Neural cell (in vitro differentiated cells): ENCODE data around the gene MUC5B. TPM values are rescaled to one million over a fixed set of nuclear protein-coding genes. Genes with fewer than 3 reads are reported as not detected.

Source experiments
- H2AFZ ChIP-seq: fragments of 200-600, 300-800 bp; sonication (generic), shearing (Covaris generic); 2 replicates; pipeline ENCODE4 v1.6.0; 2014; ENCODE audit warnings: low read depth, mild to moderate bottlenecking, antibody characterized with exemption, low read length, moderate library complexity
- H3F3A ChIP-seq: fragments of 200-600 bp; shearing (Covaris generic); 2 replicates; pipeline ENCODE4 v1.6.1; 2016; ENCODE audit warnings: mild to moderate bottlenecking, moderate library complexity, mixed read lengths, antibody characterized with exemption, low read length; ENCODE audit not compliant: insufficient read depth, poor library complexity, severe bottlenecking
- H3K27ac ChIP-seq: fragments of 200-600, 300-800 bp; sonication (generic), shearing (Covaris generic); 2 replicates; pipeline ENCODE4 v1.5.1; 2014; ENCODE audit warnings: mild to moderate bottlenecking, low read length, moderate library complexity
- H3K27me3 ChIP-seq: fragments of 300-800, 200-600 bp; sonication (generic), shearing (Covaris generic); 2 replicates; pipeline ENCODE4 v1.6.0; 2014; ENCODE audit warnings: mild to moderate bottlenecking, low read depth, low read length, moderate library complexity; ENCODE audit not compliant: insufficient read depth
- H3K36me3 ChIP-seq: fragments of 300-800, 200-600 bp; sonication (generic), shearing (Covaris generic); 2 replicates; pipeline ENCODE4 v1.5.1; 2014; ENCODE audit warnings: mild to moderate bottlenecking, antibody characterized with exemption, low read length, moderate library complexity; ENCODE audit not compliant: insufficient read depth
- H3K4me2 ChIP-seq: fragments of 300-800, 200-600 bp; sonication (generic), shearing (Covaris generic); 2 replicates; pipeline ENCODE4 v1.6.0; 2014; ENCODE audit warnings: mild to moderate bottlenecking, low read length
- H3K4me3 ChIP-seq: fragments of 300-800, 200-600 bp; sonication (generic), shearing (Covaris generic); 2 replicates; pipeline ENCODE4 v1.5.1; 2014; ENCODE audit warnings: mild to moderate bottlenecking, low read length, moderate library complexity
- H3K79me2 ChIP-seq: fragments of 200-600 bp; shearing (Covaris generic); replicated peaks from 2 replicates; pipeline ENCODE4 v1.6.0; 2014; ENCODE audit warnings: mild to moderate bottlenecking, low read length, moderate library complexity; ENCODE audit not compliant: insufficient read depth
- H3K9ac ChIP-seq: fragments of 300-800, 200-600 bp; sonication (generic), shearing (Covaris generic); 2 replicates; pipeline ENCODE4 v1.6.1; 2016; ENCODE audit warnings: mild to moderate bottlenecking, low read length, mixed read lengths
- H3K9me2 ChIP-seq: fragments of 200-600 bp; shearing (Covaris generic); 2 replicates; pipeline ENCODE4 v1.6.1; 2016; ENCODE audit warnings: mild to moderate bottlenecking, low read length, mixed read lengths; ENCODE audit not compliant: insufficient read depth
- H3K9me3 ChIP-seq: fragments of 200-600, 300-800 bp; sonication (generic), shearing (Covaris generic); 2 replicates; pipeline ENCODE4 v1.6.1; 2016; ENCODE audit warnings: mild to moderate bottlenecking, mixed run types, low read length, moderate library complexity, mixed read lengths
- H4K20me1 ChIP-seq: fragments of 200-600 bp; shearing (Covaris generic); 2 replicates; pipeline ENCODE4 v1.6.1; 2016; ENCODE audit warnings: mild to moderate bottlenecking, mixed run types; ENCODE audit not compliant: insufficient read depth
- CTCF ChIP-seq: fragments of 450-650 bp; IDR thresholded peaks from 2 replicates; pipeline ENCODE4 v1.5.1; 2014; ENCODE audit warnings: antibody characterized with exemption, mild to moderate bottlenecking, moderate library complexity; ENCODE audit not compliant: poor library complexity, severe bottlenecking
- EP300 ChIP-seq: fragments of 450-650 bp; conservative IDR thresholded peaks from 2 replicates; pipeline ENCODE4 v1.6.1; 2014; ENCODE audit warnings: antibody characterized with exemption, mild to moderate bottlenecking, moderate library complexity; ENCODE audit not compliant: poor library complexity, severe bottlenecking
- EZH2 ChIP-seq: fragments of 200-600, 300-800 bp; shearing (Covaris generic), sonication (generic); IDR thresholded peaks from 2 replicates; pipeline ENCODE4 v1.6.1; 2014; ENCODE audit warnings: antibody characterized with exemption, low read length, borderline replicate concordance, mild to moderate bottlenecking; ENCODE audit not compliant: insufficient read depth, poor library complexity, severe bottlenecking
- MXI1 ChIP-seq: fragments of 450-650 bp; conservative IDR thresholded peaks from 2 replicates; pipeline ENCODE4 v1.6.1; 2014; ENCODE audit warnings: antibody characterized with exemption, mild to moderate bottlenecking; ENCODE audit not compliant: poor library complexity, severe bottlenecking
- POLR2AphosphoS5 ChIP-seq: IDR thresholded peaks from 2 replicates; pipeline ENCODE4 v1.6.1; 2012
- RAD21 ChIP-seq: fragments of 450-650 bp; conservative IDR thresholded peaks from 2 replicates; pipeline ENCODE4 v1.6.1; 2014; ENCODE audit warnings: antibody characterized with exemption, mild to moderate bottlenecking, moderate library complexity
- REST ChIP-seq: IDR thresholded peaks from 2 replicates; pipeline ENCODE4 v1.6.1; 2012; ENCODE audit warnings: borderline replicate concordance
- SMC3 ChIP-seq: fragments of 450-650 bp; conservative IDR thresholded peaks from 2 replicates; pipeline ENCODE4 v1.6.1; 2014; ENCODE audit warnings: antibody characterized with exemption, mild to moderate bottlenecking, moderate library complexity; ENCODE audit not compliant: poor library complexity
- TAF1 ChIP-seq: IDR thresholded peaks from 2 replicates; pipeline ENCODE4 v1.6.1; 2012; ENCODE audit warnings: low read depth
- polyA plus RNA-seq: library from polyadenylated mRNA; depleted of rRNA; stranded (reverse); fragments of >200 nt; gene quantifications from 2 replicates; pipeline ENCODE4 v1.2.3, GENCODE V29; 2014

MUC5B gene
- polyA plus RNA-seq, 1 donor from 2014 or later, result not detected

- no peaks in the 10 kb centered on the region for H3K79me2 ChIP-seq
- TF ChIP-seq CTCF, result no peak
- no peak for TF ChIP-seq EP300
- no peak for TF ChIP-seq TAF1
- TF ChIP-seq POLR2AphosphoS5, result no peak
- no peak for TF ChIP-seq EZH2
- TF ChIP-seq SMC3, result no peak
- TF ChIP-seq MXI1, result no peak
- TF ChIP-seq REST, result no peak
- no peak for TF ChIP-seq RAD21
- no peak overlapping the region for H2AFZ ChIP-seq
- no peaks in the 10 kb centered on the region for H3K9me3 ChIP-seq
- no peaks in the 10 kb centered on the region for H3K9me2 ChIP-seq
- no peak overlapping the region for H3K27ac ChIP-seq
- no peaks in the 10 kb centered on the region for H3F3A ChIP-seq
- no peak overlapping the region for H3K4me2 ChIP-seq
- H3K9ac ChIP-seq, result no peak overlapping the region
- no peaks in the 10 kb centered on the region for H3K27me3 ChIP-seq
- H3K36me3 ChIP-seq, result no peaks in the 10 kb centered on the region
- no peak overlapping the region for H3K4me3 ChIP-seq
- H4K20me1 ChIP-seq, result no peaks in the 10 kb centered on the region
Observed at GRCh38 chr11:1240771-1241170, 17.9 kb downstream of the MUC5B start.

- TF ChIP-seq RAD21 (no peak), TAF1 (no peak), REST (no peak), SMC3 (no peak), EP300 (no peak), EZH2 (no peak), POLR2AphosphoS5 (no peak), CTCF (no peak), MXI1 (no peak)
- Histone ChIP-seq H3K4me3 (no peak overlapping the region), H3K27ac (no peak overlapping the region), H3K9me2 (no peaks in the 10 kb centered on the region), H3K9me3 (no peaks in the 10 kb centered on the region), H3K9ac (no peak overlapping the region), H3F3A (no peaks in the 10 kb centered on the region), H3K36me3 (no peaks in the 10 kb centered on the region), H3K27me3 (no peaks in the 10 kb centered on the region), H3K79me2 (no peaks in the 10 kb centered on the region), H2AFZ (no peak overlapping the region), H4K20me1 (no peaks in the 10 kb centered on the region), H3K4me2 (no peak overlapping the region)
Observed at GRCh38 chr11:1241706-1242105, 18.8 kb downstream of the MUC5B start.
